HG02610 (cell line): Measurements from ENCODE around the gene NFX1.
"Not testable (repeated sequence)": the region's sequence is repeated elsewhere in the genome, so short reads cannot be mapped to it uniquely, and the experiment has no call there.

Experiments used
- ATAC-seq: cut with Tn5 transposase; IDR thresholded peaks from one replicate; pipeline ENCODE4 v1.9.1; 2021; ENCODE audit warnings: mild to moderate bottlenecking, moderate library complexity; ENCODE audit not compliant: unreplicated experiment

The NFX1 gene

GRCh38 chr9:33385979-33386640 is 95.8 kb downstream of the NFX1 start:
- ATAC-seq, result not testable (repeated sequence)

DNA sequence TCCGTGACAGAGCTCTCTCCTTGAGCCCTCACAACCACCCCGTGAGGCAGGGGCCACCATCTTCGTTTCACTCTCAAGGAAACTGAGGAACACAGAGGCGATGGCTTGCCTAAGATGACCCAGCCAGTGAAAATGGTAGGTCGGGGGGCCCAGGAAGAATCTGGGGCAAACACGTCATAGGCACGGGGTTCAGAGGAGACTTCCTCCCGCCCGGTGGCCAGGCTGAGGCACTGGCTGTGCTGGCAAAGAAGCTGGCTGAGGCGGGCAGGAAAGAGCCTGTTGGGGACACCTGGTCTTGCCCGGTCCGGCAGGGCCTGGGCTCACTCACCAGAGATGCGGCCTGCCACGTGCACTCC is 96.3 kb downstream of the NFX1 start:
- not testable (repeated sequence) for ATAC-seq

- ATAC-seq, result not testable (repeated sequence)
Measured at GRCh38 chr9:33386998-33387397, 96.7 kb downstream of the NFX1 start.

DNA sequence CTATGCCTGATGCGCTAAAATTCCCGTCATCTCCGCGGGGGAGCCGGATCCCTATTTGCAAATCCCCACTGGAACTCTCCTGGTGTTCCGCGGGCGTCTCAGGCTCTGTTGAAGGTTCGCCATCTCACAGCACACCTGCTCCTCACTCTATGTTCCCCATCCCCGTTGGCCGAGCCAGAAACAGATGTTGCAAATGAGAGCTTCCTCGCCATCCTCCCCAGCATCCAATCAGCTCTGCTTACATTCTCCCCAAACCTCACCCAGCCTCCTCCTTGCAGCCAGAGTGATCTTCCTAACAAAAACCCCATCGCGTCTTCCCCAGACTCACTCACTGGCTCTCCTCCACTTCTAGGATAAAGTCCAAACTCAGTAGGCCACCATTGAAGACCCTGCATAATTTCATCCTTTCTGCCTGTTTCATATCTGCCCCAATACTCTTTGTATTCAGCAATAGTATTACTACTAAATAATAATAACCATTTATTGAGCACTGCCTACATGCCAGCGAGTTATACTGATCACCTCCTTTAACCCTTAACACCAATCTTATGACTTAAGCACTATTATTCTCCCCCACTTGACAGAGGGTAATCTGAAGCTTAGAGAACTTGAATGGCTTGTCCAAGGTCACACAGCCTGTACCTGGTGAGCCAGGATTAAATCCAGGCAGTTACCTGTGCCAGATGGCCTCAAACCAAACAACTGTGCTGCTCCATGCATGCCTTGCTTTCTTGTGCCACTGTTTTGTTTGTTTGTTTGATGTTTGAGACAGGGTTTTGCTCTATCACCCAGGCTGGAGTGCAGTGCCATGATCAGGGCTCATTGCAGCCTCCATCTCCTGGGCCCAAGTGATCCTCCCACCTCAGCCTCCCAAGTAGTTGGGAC is 98.0 kb downstream of the NFX1 start:
- ATAC-seq, result no peak

DNA sequence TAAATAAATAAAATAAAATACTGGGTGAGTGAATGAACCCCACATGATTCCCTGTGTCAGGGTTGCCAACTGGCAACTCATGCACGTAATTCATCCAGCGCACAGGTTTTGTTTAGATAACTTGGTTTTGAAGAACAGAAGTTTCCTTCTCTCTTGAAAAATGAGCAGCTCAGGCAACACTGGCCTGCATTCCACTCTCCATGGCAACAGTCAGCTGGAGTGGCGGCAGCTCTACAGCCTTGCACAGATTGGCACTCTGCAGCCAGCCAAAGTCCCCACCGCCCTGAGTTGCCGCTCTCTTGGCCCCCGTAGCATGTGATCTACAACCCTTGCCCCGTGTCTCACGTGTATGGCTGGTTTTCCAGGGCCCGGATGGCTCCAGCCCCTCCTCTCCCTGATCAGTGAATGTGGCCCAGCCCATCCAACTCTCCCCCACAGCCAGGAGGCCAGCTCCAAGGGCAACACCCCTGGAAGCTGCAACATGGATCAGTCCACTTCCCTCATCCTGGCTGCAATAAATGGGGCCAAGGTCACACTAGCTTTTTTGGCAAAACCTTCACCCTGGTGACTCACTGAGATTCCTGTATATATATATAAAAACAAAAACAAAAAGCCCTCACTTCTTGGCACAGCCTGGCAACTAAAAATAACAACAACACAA is 100.9 kb downstream of the NFX1 start:
- ATAC-seq, result not testable (repeated sequence)

- not testable (repeated sequence) for ATAC-seq
Measured at GRCh38 chr9:33392591-33393021, 102.3 kb downstream of the NFX1 start.

GRCh38 chr9:33393581-33393980 is 103.3 kb downstream of the NFX1 start:
- no peak for ATAC-seq

GRCh38 chr9:33393986-33394385 is 103.7 kb downstream of the NFX1 start:
- not testable (repeated sequence) for ATAC-seq

- ATAC-seq, result not testable (repeated sequence)
Measured at GRCh38 chr9:33395159-33395879, 105.0 kb downstream of the NFX1 start.

- ATAC-seq, result not testable (repeated sequence)
Measured at GRCh38 chr9:33397801-33398200, 107.5 kb downstream of the NFX1 start.

GRCh38 chr9:33399047-33399446 is 108.7 kb downstream of the NFX1 start:
- ATAC-seq, result not testable (repeated sequence)

DNA sequence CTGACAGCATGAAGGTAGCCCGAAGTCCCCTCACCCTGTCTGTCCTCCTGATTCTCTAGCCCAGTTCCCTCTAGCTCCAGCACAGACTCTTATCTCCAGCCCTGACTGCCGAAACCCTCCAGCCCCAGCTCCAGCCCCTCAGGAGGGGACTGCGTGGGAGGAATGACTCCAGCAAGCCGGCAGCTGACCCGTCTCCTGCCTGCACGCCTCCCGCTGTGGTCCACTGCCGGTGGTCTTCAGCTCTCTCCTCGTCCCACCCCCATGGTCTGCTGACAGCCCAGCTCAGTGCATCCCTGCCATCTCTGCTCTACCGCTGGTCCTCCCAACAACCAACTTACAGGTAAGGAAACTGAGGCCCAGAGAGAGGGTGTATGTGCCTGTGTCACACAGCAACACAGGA is 111.5 kb downstream of the NFX1 start:
- not testable (repeated sequence) for ATAC-seq

DNA sequence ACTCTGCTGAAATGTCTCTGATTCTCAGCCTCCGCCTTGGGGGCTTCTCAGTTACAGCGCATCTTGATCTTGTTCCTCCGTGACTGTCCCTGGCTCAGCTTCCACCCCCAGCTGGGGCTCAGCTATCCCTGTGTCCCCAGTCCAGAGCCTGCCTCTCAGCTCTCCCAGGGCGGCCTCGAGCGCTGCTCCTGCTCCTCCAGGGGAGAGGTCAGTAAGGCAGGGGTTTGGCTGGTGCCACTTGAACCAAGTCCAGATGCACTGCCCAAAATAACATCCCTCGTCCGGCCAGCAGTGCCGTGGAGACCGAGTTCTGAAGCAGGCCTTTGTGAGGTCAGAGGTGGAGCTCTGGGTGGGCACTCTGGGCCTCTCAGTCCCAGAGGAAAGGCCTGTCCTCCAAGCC is 112.1 kb downstream of the NFX1 start, which contains the start of gene AQP7:
Gene AQP7, minus strand, starts transcription at position 198 of the 400 bp plus-strand sequence. CDS start 1,306 bp downstream, outside the sequence.
- ATAC-seq, result not testable (repeated sequence)

GRCh38 chr9:33403941-33404787 is 113.8 kb downstream of the NFX1 start:
- no peak for ATAC-seq

- no peak for ATAC-seq
Measured at GRCh38 chr9:33404788-33405362, 114.6 kb downstream of the NFX1 start.

GRCh38 chr9:33407061-33407460 is 116.7 kb downstream of the NFX1 start:
- ATAC-seq, result no peak

DNA sequence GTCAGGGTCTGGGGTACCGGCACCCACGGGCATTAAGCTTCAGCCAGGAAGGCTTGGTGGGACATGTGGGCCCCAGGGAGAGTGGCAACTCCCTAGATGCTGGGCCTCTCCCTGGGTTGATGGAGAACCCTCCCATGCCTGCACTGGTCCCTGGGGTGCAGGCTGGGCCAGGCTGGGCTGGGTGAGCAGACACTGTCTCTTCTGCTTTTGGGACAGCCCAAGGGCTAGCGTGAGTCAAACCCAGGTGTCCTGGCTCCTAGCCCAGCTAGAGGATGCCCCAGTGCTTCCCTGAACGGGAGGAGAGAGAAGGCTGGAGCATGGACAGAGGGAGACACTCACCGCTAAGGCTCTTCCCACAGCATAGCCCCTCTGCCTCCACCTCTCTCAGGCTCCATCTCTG is 117.8 kb downstream of the NFX1 start:
- ATAC-seq, result no peak

DNA sequence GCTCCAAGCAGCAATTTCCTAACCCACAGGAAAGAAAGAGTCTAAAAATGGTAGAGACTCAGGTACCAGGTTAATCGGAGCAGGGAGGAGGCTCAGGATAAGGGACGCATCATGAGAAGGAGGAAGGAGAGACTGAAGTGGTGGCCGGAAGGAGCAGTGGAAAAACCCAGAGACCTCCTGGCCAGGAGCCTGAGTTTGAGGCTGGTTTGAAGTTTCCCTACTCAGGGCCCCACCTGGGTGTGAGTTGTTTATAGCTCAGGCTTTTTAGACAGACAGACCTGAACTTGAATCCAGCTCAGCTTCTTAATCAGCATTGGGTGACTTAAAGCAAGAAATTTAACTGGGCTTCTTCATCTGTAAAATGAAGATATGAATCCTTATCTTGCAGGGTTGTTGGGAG is 124.0 kb downstream of the NFX1 start:
- no peak for ATAC-seq

GRCh38 chr9:33414889-33415500 is 124.7 kb downstream of the NFX1 start:
- ATAC-seq, result no peak
